Neuronal stem cell (in vitro differentiated cells): ENCODE data around the gene LEPROT.

Experiments
- DNase-seq: peaks from one replicate; pipeline ENCODE4 v3.0.0-alpha.2; 2013; ENCODE audit warnings: low spot score
- H2AFZ ChIP-seq: one replicate; pipeline ENCODE4 v1.6.1; 2013; ENCODE audit warnings: mild to moderate bottlenecking, low read length, inconsistent platforms
- H2AK5ac ChIP-seq: 2 replicates; pipeline ENCODE4 v1.6.1; 2013; ENCODE audit warnings: low read depth, mild to moderate bottlenecking, inconsistent platforms, low read length, moderate library complexity, mixed read lengths
- H2BK120ac ChIP-seq: 2 replicates; pipeline ENCODE4 v1.6.1; 2013; ENCODE audit warnings: low read depth, mild to moderate bottlenecking, inconsistent platforms, low read length, moderate library complexity, mixed read lengths
- H2BK12ac ChIP-seq: one replicate; pipeline ENCODE4 v1.6.1; 2013; ENCODE audit warnings: low read length, inconsistent platforms
- H2BK15ac ChIP-seq: 2 replicates; pipeline ENCODE4 v1.6.1; 2013; ENCODE audit warnings: mild to moderate bottlenecking, low read length, inconsistent platforms, mixed read lengths
- H2BK5ac ChIP-seq: one replicate; pipeline ENCODE4 v1.6.1; 2013; ENCODE audit warnings: inconsistent platforms, mild to moderate bottlenecking, low read length, moderate library complexity
- H3K14ac ChIP-seq: one replicate; pipeline ENCODE4 v1.6.1; 2013; ENCODE audit warnings: low read length, inconsistent platforms
- H3K18ac ChIP-seq: 2 replicates; pipeline ENCODE4 v1.6.1; 2013; ENCODE audit warnings: low read length, inconsistent platforms
- H3K23ac ChIP-seq: 2 replicates; pipeline ENCODE4 v1.6.1; 2013; ENCODE audit warnings: low read depth, mild to moderate bottlenecking, mixed read lengths, low read length, inconsistent platforms; ENCODE audit not compliant: poor library complexity
- H3K27ac ChIP-seq: replicated peaks from 3 replicates; pipeline ENCODE4 v1.5.1; 2013; ENCODE audit warnings: low read length, inconsistent platforms
- H3K27me3 ChIP-seq, 3 experiments: 2 replicates each; pipeline ENCODE4 v1.6.1; 2013; ENCODE audit warnings: low read length in 3 of 3, mild to moderate bottlenecking in 2 of 3, inconsistent platforms in 1 of 3, low read depth in 1 of 3, mixed read lengths in 1 of 3, moderate library complexity in 1 of 3; ENCODE audit not compliant: control insufficient read depth in 3 of 3, insufficient read depth in 3 of 3
- H3K36me3 ChIP-seq, 2 donors: replicated peaks in 1 of 2; 2 replicates each; pipeline ENCODE4 v1.6.1; 2013; ENCODE audit warnings: low read length in 2 of 2; ENCODE audit not compliant: control insufficient read depth in 2 of 2, insufficient read depth in 2 of 2
- H3K4ac ChIP-seq: 2 replicates; pipeline ENCODE4 v1.6.1; 2013; ENCODE audit warnings: inconsistent platforms, mild to moderate bottlenecking, low read length, moderate library complexity
- H3K4me1 ChIP-seq, 2 donors: 1 replicate in 1 of 2; 2 replicates in 1 of 2; pipeline ENCODE4 v1.6.1; 2013; ENCODE audit warnings: low read length in 2 of 2, low read depth in 1 of 2; ENCODE audit not compliant: control insufficient read depth in 2 of 2, insufficient read depth in 1 of 2
- H3K4me2 ChIP-seq: one replicate; pipeline ENCODE4 v1.6.1; 2013; ENCODE audit warnings: mild to moderate bottlenecking, low read length, inconsistent platforms; ENCODE audit not compliant: insufficient read depth, poor library complexity, severe bottlenecking
- H3K4me3 ChIP-seq, 2 donors: 2 replicates each; pipeline ENCODE4 v1.5.1; 2013; ENCODE audit warnings: low read length in 2 of 2, mild to moderate bottlenecking in 2 of 2, inconsistent platforms in 1 of 2, moderate library complexity in 1 of 2
- H3K79me1 ChIP-seq: one replicate; pipeline ENCODE4 v1.6.1; 2013; ENCODE audit warnings: low read depth, mild to moderate bottlenecking, inconsistent platforms, low read length, moderate library complexity
- H3K9ac ChIP-seq: one replicate; pipeline ENCODE4 v1.6.1; 2013; ENCODE audit warnings: mild to moderate bottlenecking, low read depth, low read length, inconsistent platforms; ENCODE audit not compliant: poor library complexity
- H3K9me3 ChIP-seq, 2 donors: replicated peaks in 1 of 2; 2 replicates each; pipeline versions ENCODE3 to v1.6.1; 2013; ENCODE audit warnings: low read length in 2 of 2, mild to moderate bottlenecking in 2 of 2, inconsistent platforms in 1 of 2, low read depth in 1 of 2, mixed read lengths in 1 of 2, moderate library complexity in 1 of 2; ENCODE audit not compliant: control insufficient read depth in 2 of 2, insufficient read depth in 1 of 2
- H4K8ac ChIP-seq: one replicate; pipeline ENCODE4 v1.6.1; 2013; ENCODE audit warnings: low read depth, mild to moderate bottlenecking, inconsistent platforms, low read length, moderate library complexity
- H4K91ac ChIP-seq: one replicate; pipeline ENCODE4 v1.6.1; 2013; ENCODE audit warnings: low read length, low read depth, mild to moderate bottlenecking, inconsistent platforms; ENCODE audit not compliant: poor library complexity
- WGBS, 2 donors: extraction: QIAGEN DNeasy Blood & Tissue Kit; methylation state at CpG; one replicate each; pipeline ENCODE4 v1.1.7; 2013; ENCODE audit warnings: missing lambda C conversion rate in 2 of 2, mixed read lengths in 1 of 2; ENCODE audit not compliant: insufficient read length in 2 of 2, insufficient replicate concordance in 1 of 2; ENCODE audit errors: extremely low coverage in 2 of 2; 5-methylcytosine and 5-hydroxymethylcytosine counted together

LEPROT gene

GRCh38 chr1:65412256-65412983 is 8.0 kb upstream of the LEPROT start:
- H3K9me3 ChIP-seq, result no peaks in the 10 kb centered on the region
- H2AFZ ChIP-seq, result no peak overlapping the region
- H2BK5ac ChIP-seq, result no peak overlapping the region
- H4K8ac ChIP-seq, result no peak overlapping the region
- peaks cover 0 to 2% of the 10 kb centered on the region in 2 donors for H3K36me3 ChIP-seq
- H3K79me1 ChIP-seq, result no peaks in the 10 kb centered on the region
- H3K4me3 ChIP-seq, result no peak overlapping the region
- H2AK5ac ChIP-seq, result no peak overlapping the region
- WGBS, 2 donors, result no CpG with 5 or more reads among the region's 4 CpGs
- DNase-seq, result no peak
- no peak overlapping the region for H2BK15ac ChIP-seq
- no peak overlapping the region for H2BK12ac ChIP-seq
- H3K4ac ChIP-seq, result no peak overlapping the region
- H2BK120ac ChIP-seq, result no peak overlapping the region
- no peak overlapping the region for H3K9ac ChIP-seq
- H3K18ac ChIP-seq, result no peak overlapping the region
- H3K4me2 ChIP-seq, result no peak overlapping the region
- no peak overlapping the region for H3K14ac ChIP-seq
- peaks cover 0 to 21% (median 0%) of the 10 kb centered on the region in 3 experiments for H3K27me3 ChIP-seq
- no peaks in the 10 kb centered on the region for H3K4me1 ChIP-seq
- H3K23ac ChIP-seq, result no peak overlapping the region
- H4K91ac ChIP-seq, result no peak overlapping the region
- no peak overlapping the region for H3K27ac ChIP-seq

- H3K4ac ChIP-seq, result no peak overlapping the region
- peaks cover 0 to 2% of the 10 kb centered on the region in 2 donors for H3K36me3 ChIP-seq
- WGBS, 2 donors, result no CpG with 5 or more reads among the region's 3 CpGs
These were observed 7.5 kb upstream of the LEPROT start for GRCh38 chr1:65412984-65413375.

GRCh38 chr1:65414538-65414937 is 5.9 kb upstream of the LEPROT start:
- Histone ChIP-seq H3K23ac (no peak overlapping the region), H3K4me2 (no peak overlapping the region), H3K4me1 (no peaks in the 10 kb centered on the region), H3K9ac (no peak overlapping the region), H2BK15ac (no peak overlapping the region), H2BK12ac (no peak overlapping the region), H2AFZ (no peak overlapping the region), H3K18ac (no peak overlapping the region), H3K14ac (no peak overlapping the region), H3K79me1 (no peaks in the 10 kb centered on the region), H3K27me3 (peaks cover 0 to 37% (median 0%) of the 10 kb centered on the region in 3 experiments), H3K27ac (no peak overlapping the region), H3K4me3 (no peak overlapping the region), H2BK120ac (no peak overlapping the region), H4K91ac (no peak overlapping the region), H2AK5ac (no peak overlapping the region), H3K36me3 (peaks cover 0 to 2% of the 10 kb centered on the region in 2 donors), H3K9me3 (peaks cover 0 to 3% of the 10 kb centered on the region in 2 donors), H4K8ac (no peak overlapping the region), H2BK5ac (no peak overlapping the region), H3K4ac (no peak overlapping the region)
- DNase-seq, result no peak
- WGBS, 2 donors, result no CpG with 5 or more reads among the region's 4 CpGs

More at GRCh38 chr1:65412984-65413375, 7.5 kb upstream of the LEPROT start:
- H4K91ac ChIP-seq, result no peak overlapping the region
- H3K18ac ChIP-seq, result no peak overlapping the region
- DNase-seq, result no peak
- H3K4me1 ChIP-seq, result no peaks in the 10 kb centered on the region
- H2BK12ac ChIP-seq, result no peak overlapping the region
- no peak overlapping the region for H2BK15ac ChIP-seq
- H3K4me3 ChIP-seq, result no peak overlapping the region
- H3K27me3 ChIP-seq, result peaks cover 0 to 26% (median 0%) of the 10 kb centered on the region in 3 experiments
- no peak overlapping the region for H2AFZ ChIP-seq
- no peak overlapping the region for H3K14ac ChIP-seq
- no peaks in the 10 kb centered on the region for H3K9me3 ChIP-seq
- H4K8ac ChIP-seq, result no peak overlapping the region
- H3K4me2 ChIP-seq, result no peak overlapping the region
- H3K23ac ChIP-seq, result no peak overlapping the region
- no peak overlapping the region for H3K27ac ChIP-seq
- H3K79me1 ChIP-seq, result no peaks in the 10 kb centered on the region
- no peak overlapping the region for H2BK5ac ChIP-seq
- H2AK5ac ChIP-seq, result no peak overlapping the region
- H3K9ac ChIP-seq, result no peak overlapping the region
- no peak overlapping the region for H2BK120ac ChIP-seq

- H3K23ac ChIP-seq, result no peak overlapping the region
- no peak overlapping the region for H2BK5ac ChIP-seq
- H3K79me1 ChIP-seq, result no peaks in the 10 kb centered on the region
- H3K4me2 ChIP-seq, result no peak overlapping the region
- DNase-seq, result no peak
- no peak overlapping the region for H4K8ac ChIP-seq
- H2BK15ac ChIP-seq, result no peak overlapping the region
- H3K27ac ChIP-seq, result no peak overlapping the region
- no peak overlapping the region for H3K14ac ChIP-seq
- no peak overlapping the region for H4K91ac ChIP-seq
- peaks cover 0 to 37% (median 0%) of the 10 kb centered on the region in 3 experiments for H3K27me3 ChIP-seq
- H3K9ac ChIP-seq, result no peak overlapping the region
- H3K18ac ChIP-seq, result no peak overlapping the region
- peaks cover 0 to 3% of the 10 kb centered on the region in 2 donors for H3K9me3 ChIP-seq
- no peak overlapping the region for H2AFZ ChIP-seq
- WGBS, 2 donors, result no CpG with 5 or more reads among the region's 1 CpG
- no peak overlapping the region for H2BK120ac ChIP-seq
- H3K4ac ChIP-seq, result no peak overlapping the region
- peaks cover 0 to 4% of the 10 kb centered on the region in 2 donors for H3K4me1 ChIP-seq
- H2AK5ac ChIP-seq, result no peak overlapping the region
- H2BK12ac ChIP-seq, result no peak overlapping the region
- no peaks in the 10 kb centered on the region for H3K36me3 ChIP-seq
- no peak overlapping the region for H3K4me3 ChIP-seq
These were observed 3.7 kb upstream of the LEPROT start for GRCh38 chr1:65416767-65417166.
